ENCODE measurements around the gene SBF2.
"Not testable (repeated sequence)": the region's sequence is repeated elsewhere in the genome, so short reads cannot be mapped to it uniquely, and the experiment has no call there.

DNA sequence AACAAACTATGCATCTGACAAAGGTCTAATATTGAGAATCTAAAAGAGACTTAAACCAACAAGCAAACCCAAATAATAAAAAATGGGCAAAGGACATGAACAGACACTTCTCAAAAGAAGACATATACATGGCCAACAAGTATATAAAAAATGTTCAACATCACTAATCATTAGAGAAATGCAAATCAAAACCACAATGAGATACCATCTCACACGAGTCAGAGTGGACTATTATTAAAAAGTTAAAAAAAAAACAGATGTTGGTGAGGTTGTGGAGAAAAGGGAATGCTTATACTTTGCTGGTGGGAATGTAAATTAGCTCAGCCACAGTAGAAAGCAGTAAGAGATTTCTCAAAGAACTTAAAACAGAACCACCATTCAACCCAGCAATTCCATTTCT, 348.3 kb downstream of the SBF2 start:
- TF ChIP-seq POLR2A (IDR thresholded peaks at IDR 0.05): not testable (repeated sequence)
- TF ChIP-seq, protein P1, sequence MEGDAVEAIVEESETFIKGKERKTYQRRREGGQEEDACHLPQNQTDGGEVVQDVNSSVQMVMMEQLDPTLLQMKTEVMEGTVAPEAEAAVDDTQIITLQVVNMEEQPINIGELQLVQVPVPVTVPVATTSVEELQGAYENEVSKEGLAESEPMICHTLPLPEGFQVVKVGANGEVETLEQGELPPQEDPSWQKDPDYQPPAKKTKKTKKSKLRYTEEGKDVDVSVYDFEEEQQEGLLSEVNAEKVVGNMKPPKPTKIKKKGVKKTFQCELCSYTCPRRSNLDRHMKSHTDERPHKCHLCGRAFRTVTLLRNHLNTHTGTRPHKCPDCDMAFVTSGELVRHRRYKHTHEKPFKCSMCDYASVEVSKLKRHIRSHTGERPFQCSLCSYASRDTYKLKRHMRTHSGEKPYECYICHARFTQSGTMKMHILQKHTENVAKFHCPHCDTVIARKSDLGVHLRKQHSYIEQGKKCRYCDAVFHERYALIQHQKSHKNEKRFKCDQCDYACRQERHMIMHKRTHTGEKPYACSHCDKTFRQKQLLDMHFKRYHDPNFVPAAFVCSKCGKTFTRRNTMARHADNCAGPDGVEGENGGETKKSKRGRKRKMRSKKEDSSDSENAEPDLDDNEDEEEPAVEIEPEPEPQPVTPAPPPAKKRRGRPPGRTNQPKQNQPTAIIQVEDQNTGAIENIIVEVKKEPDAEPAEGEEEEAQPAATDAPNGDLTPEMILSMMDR (IDR thresholded peaks at IDR 0.05): not testable (repeated sequence)

Data from gastroesophageal sphincter (tissue), 3 donors.